WI38 (cell line): ENCODE measurements around the gene KCNQ4.

ENCODE experiments used
- H3K4me3 ChIP-seq: 2 replicates; pipeline ENCODE4 v1.5.1; 2011; ENCODE audit warnings: low read depth, mild to moderate bottlenecking, control low read depth, low read length
- CTCF ChIP-seq: IDR thresholded peaks from 2 replicates; pipeline ENCODE4 v1.5.1; 2012; ENCODE audit warnings: low read depth, mild to moderate bottlenecking, control low read depth, low read length

KCNQ4 gene

GRCh38 chr1:40838980-40839942 is 55.7 kb downstream of the KCNQ4 start:
- TF ChIP-seq CTCF = no peak
- H3K4me3 ChIP-seq = no peak overlapping the region

GRCh38 chr1:40839943-40840335 is 56.4 kb downstream of the KCNQ4 start:
- H3K4me3 ChIP-seq = no peak overlapping the region
- TF ChIP-seq CTCF = no peak

GRCh38 chr1:40840526-40841323 is 57.1 kb downstream of the KCNQ4 start:
- TF ChIP-seq CTCF = no peak
- H3K4me3 ChIP-seq = no peak overlapping the region

- H3K4me3 ChIP-seq = no peak overlapping the region
- TF ChIP-seq CTCF = no peak
Measured at GRCh38 chr1:40841602-40842001, 58.0 kb downstream of the KCNQ4 start.

- no peak for TF ChIP-seq CTCF
- H3K4me3 ChIP-seq = no peak overlapping the region
Measured at GRCh38 chr1:40842207-40842606, 58.6 kb downstream of the KCNQ4 start.

GRCh38 chr1:40842691-40843090 is 59.1 kb downstream of the KCNQ4 start:
- TF ChIP-seq CTCF = no peak
- no peak overlapping the region for H3K4me3 ChIP-seq

GRCh38 chr1:40844079-40844478 is 60.5 kb downstream of the KCNQ4 start:
- no peak overlapping the region for H3K4me3 ChIP-seq
- TF ChIP-seq CTCF = no peak
